GM21619 (cell line): ENCODE data around the gene PTPRN2.
"Not testable (repeated sequence)": the region's sequence is repeated elsewhere in the genome, so short reads cannot be mapped to it uniquely, and the experiment has no call there.

Experiments
- ATAC-seq: cut with Tn5 transposase; IDR thresholded peaks from one replicate; pipeline ENCODE4 v1.9.1; 2021; ENCODE audit not compliant: unreplicated experiment

The PTPRN2 gene

DNA sequence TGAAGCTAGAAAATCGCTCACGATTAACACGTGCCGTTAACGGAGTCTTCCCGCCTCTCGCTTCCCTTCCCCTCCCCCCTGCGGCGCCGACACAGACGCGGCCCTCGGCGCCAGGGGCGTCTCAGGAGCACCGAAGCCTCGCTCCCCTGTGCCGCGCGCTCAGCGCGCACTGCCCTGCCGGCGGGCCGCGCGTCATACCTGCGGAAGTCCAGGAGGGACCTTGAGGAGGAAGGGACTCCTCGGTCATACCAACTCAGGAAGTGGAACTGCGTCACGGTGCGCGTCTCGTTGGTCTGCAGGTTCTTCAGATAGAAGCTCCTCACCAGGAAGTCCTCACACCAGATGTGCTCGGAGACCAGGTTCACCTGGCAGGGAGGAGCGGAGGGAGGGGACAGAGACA is 1011.2 kb downstream of the PTPRN2 start:
- ATAC-seq: no peak

DNA sequence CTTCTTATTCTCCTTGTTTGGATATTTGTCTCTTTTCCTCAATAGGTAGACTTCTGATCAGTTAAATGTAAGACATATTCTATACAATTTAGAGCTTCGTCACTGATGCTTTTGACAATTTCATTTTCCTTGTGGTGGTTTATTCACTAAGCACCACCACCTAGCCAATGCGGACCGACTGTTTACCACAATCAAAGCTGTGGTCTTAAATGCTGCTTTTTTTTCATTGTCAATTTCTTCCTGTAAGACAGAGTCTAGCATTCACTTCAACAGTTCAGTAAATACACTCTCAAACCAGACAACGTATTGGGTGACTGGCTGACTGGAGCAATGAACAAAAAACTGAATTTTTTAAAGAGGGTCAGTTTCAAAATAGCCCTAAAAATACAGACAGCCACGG is 1011.8 kb downstream of the PTPRN2 start:
- ATAC-seq: no peak

- no peak for ATAC-seq
Observed at GRCh38 chr7:157574914-157575586, 1012.6 kb downstream of the PTPRN2 start.

DNA sequence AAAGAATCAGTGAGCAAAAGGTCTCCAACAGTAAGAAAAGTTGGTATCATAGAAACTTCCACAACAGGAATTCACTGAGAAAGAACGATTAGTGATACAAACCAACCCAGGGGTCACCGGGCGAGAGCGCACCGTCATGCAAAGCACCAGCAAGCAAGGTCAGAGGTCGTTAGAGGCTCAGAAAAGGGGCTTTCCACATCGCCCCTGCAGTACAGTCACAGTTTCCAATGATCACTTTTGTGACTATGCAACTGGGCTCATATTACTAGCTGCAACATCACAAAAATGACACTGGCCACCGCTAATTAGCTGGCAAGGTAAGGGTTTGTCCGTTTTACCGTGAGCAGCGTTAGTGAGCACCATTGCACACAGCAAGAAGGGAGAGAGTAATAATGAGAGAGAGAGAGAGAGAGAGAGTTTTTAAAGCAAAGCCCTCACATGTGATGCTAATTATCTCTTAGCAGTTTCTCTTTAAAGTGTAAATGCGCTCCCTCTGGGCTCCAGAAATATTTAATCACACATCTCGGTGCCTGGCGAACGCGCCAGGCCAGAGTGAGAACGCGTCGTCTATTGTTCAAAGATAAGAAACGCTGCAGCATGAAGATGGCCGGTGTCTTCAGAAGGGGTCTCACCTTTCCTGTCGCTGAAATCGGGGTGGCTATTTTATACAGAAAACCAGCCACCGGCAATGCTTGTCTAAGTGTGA is 1013.4 kb downstream of the PTPRN2 start:
- no peak for ATAC-seq

DNA sequence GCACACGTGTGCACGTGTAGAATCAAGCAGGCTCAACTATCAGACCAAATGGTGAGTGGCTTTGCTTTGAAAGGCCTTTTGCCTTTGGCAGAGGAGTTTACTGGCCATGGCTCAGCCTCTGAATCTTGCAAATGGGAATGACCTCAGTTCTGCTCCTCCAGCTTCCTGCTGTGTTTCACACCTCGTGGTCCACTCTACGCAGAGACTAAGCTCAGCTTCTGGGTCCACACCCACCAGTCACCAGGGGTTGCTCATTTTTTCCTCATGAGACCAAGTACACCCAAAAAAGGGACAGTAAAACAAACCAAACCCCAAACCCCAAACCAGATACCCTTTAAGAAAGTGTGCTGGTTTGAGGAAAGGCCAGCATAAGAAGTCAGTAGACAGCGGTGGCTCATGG is 1014.4 kb downstream of the PTPRN2 start:
- no peak for ATAC-seq

GRCh38 chr7:157572622-157573021 is 1015.0 kb downstream of the PTPRN2 start:
- ATAC-seq: no peak

DNA sequence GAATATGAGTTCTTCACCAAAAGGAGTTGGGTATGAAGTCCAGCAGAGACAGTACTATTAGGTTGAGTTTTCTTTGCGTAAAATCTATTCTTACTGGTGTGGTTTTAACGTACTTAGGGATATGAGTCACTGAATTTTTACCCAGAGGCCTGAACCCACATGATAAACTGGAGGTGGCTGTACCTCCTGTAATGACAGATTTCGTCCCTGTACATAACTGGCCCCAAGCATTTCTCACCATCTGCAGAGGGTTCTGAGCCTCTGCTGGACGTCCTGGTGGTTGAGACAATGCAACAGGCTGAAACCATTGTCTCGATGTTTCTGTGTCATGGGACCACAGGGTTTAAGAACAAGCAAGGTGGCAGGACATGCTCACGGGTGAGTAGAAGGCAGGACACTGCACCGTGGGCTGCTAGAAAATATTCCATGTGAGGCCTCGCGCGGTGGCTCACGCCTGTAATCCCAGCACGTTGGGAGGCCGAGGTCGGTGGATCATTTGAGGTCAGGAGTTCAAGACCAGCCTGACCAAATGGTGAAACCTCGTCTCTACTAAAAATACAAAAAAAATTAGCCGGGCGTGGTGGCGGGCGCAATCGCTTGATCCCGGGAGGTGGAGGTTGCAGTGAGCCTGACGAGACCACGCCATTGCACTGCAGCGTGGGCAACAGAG is 1017.0 kb downstream of the PTPRN2 start:
- no peak for ATAC-seq

DNA sequence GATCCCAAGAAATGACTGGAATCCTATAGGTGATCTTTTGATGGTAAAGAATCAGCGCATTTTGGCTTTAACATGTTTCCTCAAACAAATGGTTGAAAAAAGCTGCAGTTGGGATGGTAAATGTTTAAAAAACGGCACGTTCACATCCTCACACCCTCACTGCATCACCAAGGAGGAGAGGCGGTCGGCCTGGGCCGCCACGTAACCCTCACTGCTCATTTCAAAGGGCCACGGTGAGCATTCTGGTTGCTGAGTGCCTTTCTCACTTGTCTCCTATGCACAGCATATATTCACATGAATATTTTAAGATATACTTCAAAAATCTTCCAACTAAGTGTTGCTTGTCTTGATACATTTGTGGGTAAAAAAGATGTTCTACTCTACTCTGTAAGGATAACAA is 1017.7 kb downstream of the PTPRN2 start:
- no peak for ATAC-seq

DNA sequence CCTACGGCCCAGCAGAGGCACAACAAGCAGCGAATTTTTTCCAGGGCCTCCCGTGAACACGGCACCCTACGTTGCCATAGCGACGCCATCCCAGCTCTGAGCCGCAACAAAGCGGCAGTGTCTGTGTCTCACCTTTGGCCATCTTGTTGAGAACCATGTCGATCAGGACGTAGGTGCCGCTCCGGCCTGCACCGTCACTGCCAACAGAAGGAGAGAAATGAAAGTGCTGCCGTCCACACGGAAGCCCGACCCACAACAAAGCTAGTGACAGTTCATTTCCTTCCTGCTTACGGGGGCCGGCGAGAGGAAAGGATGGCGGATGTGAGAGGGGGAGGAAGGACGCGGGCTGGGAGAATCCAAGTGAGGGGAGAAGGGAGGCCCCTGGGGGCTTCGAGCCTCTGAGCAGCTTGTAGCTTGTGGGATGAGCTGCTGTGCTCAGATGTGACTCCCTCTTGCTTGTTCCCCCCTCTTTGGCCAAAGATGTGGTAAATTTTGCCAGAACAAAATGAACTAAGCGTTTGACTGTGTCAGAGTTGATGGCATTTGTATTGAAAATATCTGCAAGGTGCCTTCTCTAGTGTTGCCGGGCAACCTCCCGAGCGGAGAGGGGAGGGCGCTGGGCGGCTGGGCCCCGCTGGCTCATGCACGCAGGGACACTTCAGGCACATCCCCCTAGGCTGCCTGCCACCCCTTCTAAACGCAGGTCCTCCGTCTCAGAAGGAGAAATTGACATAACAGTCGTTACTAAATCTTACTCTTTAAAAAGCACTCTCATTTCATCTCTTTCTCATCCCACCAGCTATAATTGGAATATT is 1018.6 kb downstream of the PTPRN2 start:
- ATAC-seq: peak; percentile 91

GRCh38 chr7:157568106-157568769 is 1019.4 kb downstream of the PTPRN2 start:
- peak; percentile 14 for ATAC-seq

DNA sequence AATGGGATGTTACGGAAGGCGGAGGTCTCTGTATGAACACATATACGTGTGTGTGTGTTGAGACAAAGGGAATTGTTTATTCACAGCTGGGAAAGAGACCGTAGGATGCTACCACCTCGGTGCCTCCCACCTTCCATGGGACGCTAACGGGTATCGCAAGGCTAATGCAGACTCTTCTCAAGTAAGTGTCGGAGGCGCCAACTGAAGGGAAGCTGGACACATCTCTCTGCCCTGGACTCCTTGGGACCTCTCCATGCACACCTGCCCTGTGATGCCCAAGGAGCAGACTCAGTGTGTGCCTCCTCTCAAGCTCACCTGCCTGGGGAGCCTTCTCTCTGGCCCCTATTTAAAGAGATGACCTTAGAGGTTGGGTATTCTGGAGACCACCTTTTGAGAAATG is 1020.0 kb downstream of the PTPRN2 start:
- ATAC-seq: no peak

- no peak for ATAC-seq
Observed at GRCh38 chr7:157566631-157567006, 1021.0 kb downstream of the PTPRN2 start.

GRCh38 chr7:157565981-157566630 is 1021.5 kb downstream of the PTPRN2 start:
- ATAC-seq: no peak

GRCh38 chr7:157565201-157565626 is 1022.4 kb downstream of the PTPRN2 start:
- ATAC-seq: no peak

GRCh38 chr7:157564517-157565177 is 1023.0 kb downstream of the PTPRN2 start:
- no peak for ATAC-seq

DNA sequence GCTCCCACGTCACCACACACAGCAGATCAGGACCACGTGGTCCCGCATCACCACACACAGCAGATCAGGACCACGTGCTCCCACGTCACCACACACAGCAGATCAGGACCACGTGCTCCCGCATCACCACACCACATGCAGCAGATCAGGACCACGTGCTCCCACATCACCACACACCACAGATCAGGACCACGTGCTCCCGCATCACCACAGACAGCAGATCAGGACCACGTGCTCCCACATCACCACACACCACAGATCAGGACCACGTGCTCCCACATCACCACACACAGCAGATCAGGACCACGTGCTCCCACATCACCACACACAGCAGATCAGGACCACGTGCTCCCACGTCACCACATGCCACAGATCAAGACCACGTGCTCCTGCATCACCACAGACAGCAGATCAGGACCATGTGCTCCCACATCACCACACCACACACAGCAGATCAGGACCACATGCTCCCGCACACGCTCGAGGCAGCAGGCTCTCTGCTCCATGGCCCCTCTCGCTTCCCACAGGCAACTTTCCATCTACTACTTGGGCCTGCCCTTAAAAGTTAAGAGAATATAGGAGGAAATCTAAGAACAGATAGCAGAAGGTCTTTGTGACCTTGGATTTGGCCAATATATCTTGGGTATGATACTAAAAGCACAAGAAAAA is 1024.0 kb downstream of the PTPRN2 start:
- not testable (repeated sequence) for ATAC-seq

GRCh38 chr7:157562522-157563398 is 1024.9 kb downstream of the PTPRN2 start:
- not testable (repeated sequence) for ATAC-seq

DNA sequence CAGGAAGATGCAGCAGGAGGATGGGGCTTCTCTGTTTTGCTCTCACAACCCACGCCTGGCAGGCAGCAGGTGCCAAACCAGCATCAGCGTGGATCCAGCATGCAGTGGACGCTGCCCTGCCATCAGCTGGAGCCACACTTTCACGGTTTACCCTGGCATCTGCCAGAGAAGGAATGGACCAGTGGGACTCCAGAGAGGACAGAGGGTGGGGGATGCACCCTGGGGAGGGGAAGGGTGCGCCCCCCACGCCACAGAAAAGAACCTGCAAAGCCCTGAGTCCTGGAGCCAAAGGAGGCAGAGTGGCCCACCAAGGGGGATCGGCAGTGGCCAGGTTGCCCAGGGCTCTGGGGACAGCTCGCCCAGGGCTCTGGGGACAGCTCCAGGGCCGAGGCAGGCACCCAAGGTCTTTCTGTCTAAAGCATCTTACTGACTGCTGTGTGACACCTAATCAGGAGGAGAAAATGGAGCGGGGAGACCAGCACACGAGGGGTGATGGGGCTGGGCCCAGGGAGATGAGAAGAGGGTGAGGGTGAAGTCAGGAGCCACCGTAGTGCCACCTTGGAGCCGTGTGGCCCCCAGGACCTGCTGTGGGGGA is 1025.7 kb downstream of the PTPRN2 start:
- ATAC-seq: no peak
